Activated naive CD4-positive, alpha-beta T cell treated with anti-CD3 and anti-CD28 coated beads, Interleukin-2, amount 50 U/mL, for 24 hours (primary cell): ENCODE results near the gene DNAL4.
A peak's percentile ranks its signal among the peaks of the same experiment; 100 is the strongest.

Experiments
- H3K27ac Mint-ChIP-seq: one replicate; pipeline ENCODE4 v1.8.0; 2021; ENCODE audit warnings: mild to moderate bottlenecking, mixed read lengths
- H3K27me3 Mint-ChIP-seq: one replicate; pipeline ENCODE4 v1.8.0; 2021; ENCODE audit warnings: mixed read lengths
- H3K36me3 Mint-ChIP-seq: one replicate; pipeline ENCODE4 v1.8.0; 2021; ENCODE audit warnings: mixed read lengths
- H3K4me1 Mint-ChIP-seq: one replicate; pipeline ENCODE4 v1.8.0; 2021; ENCODE audit warnings: mixed read lengths
- H3K4me3 Mint-ChIP-seq: one replicate; pipeline ENCODE4 v1.8.0; 2021; ENCODE audit warnings: mild to moderate bottlenecking, mixed read lengths
- H3K9me3 Mint-ChIP-seq: one replicate; pipeline ENCODE4 v1.8.0; 2021; ENCODE audit warnings: mixed read lengths

The DNAL4 gene

GRCh38 chr22:38748487-38749136 is 45.3 kb downstream of the DNAL4 start:
- H3K9me3 Mint-ChIP-seq = no peaks in the 10 kb centered on the region
- peaks cover 44% of the 10 kb centered on the region for H3K4me1 Mint-ChIP-seq
- H3K36me3 Mint-ChIP-seq = peaks cover 5% of the 10 kb centered on the region
- no peak overlapping the region for H3K4me3 Mint-ChIP-seq
- H3K27me3 Mint-ChIP-seq = no peaks in the 10 kb centered on the region
- H3K27ac Mint-ChIP-seq = peak overlapping the region; percentile 68

GRCh38 chr22:38745676-38746460 is 48.1 kb downstream of the DNAL4 start:
- Mint-ChIP-seq H3K4me3 (no peak overlapping the region), H3K36me3 (peaks cover 6% of the 10 kb centered on the region), H3K4me1 (peaks cover 26% of the 10 kb centered on the region), H3K27me3 (no peaks in the 10 kb centered on the region), H3K27ac (peak overlapping the region; percentile 70), H3K9me3 (no peaks in the 10 kb centered on the region)

GRCh38 chr22:38744981-38745380 is 49.0 kb downstream of the DNAL4 start:
- Mint-ChIP-seq H3K4me1 (peaks cover 23% of the 10 kb centered on the region), H3K4me3 (no peak overlapping the region), H3K27me3 (no peaks in the 10 kb centered on the region), H3K36me3 (peaks cover 6% of the 10 kb centered on the region), H3K27ac (peak overlapping the region; percentile 11), H3K9me3 (no peaks in the 10 kb centered on the region)

- H3K4me1 Mint-ChIP-seq = peaks cover 29% of the 10 kb centered on the region
- H3K27ac Mint-ChIP-seq = peak overlapping the region; percentile 65
- H3K9me3 Mint-ChIP-seq = no peaks in the 10 kb centered on the region
- H3K27me3 Mint-ChIP-seq = no peaks in the 10 kb centered on the region
- no peak overlapping the region for H3K4me3 Mint-ChIP-seq
- H3K36me3 Mint-ChIP-seq = peaks cover 4% of the 10 kb centered on the region
Measured at GRCh38 chr22:38742176-38742942, 51.6 kb downstream of the DNAL4 start.

- H3K4me1 Mint-ChIP-seq = peaks cover 33% of the 10 kb centered on the region
- H3K4me3 Mint-ChIP-seq = no peak overlapping the region
- peaks cover 7% of the 10 kb centered on the region for H3K36me3 Mint-ChIP-seq
- no peaks in the 10 kb centered on the region for H3K27me3 Mint-ChIP-seq
- peak overlapping the region; percentile 90 for H3K27ac Mint-ChIP-seq
- no peaks in the 10 kb centered on the region for H3K9me3 Mint-ChIP-seq
Measured at GRCh38 chr22:38741576-38741975, 52.4 kb downstream of the DNAL4 start.

GRCh38 chr22:38741166-38741565 is 52.8 kb downstream of the DNAL4 start:
- Mint-ChIP-seq H3K4me1 (peaks cover 33% of the 10 kb centered on the region), H3K27me3 (no peaks in the 10 kb centered on the region), H3K4me3 (no peak overlapping the region), H3K27ac (peak overlapping the region; percentile 90), H3K9me3 (no peaks in the 10 kb centered on the region), H3K36me3 (peaks cover 7% of the 10 kb centered on the region)

- H3K27me3 Mint-ChIP-seq = no peaks in the 10 kb centered on the region
- H3K9me3 Mint-ChIP-seq = no peaks in the 10 kb centered on the region
- peaks cover 7% of the 10 kb centered on the region for H3K36me3 Mint-ChIP-seq
- H3K27ac Mint-ChIP-seq = peak overlapping the region; percentile 30
- no peak overlapping the region for H3K4me3 Mint-ChIP-seq
- peaks cover 36% of the 10 kb centered on the region for H3K4me1 Mint-ChIP-seq
Measured at GRCh38 chr22:38740754-38741153, 53.2 kb downstream of the DNAL4 start.

- Mint-ChIP-seq H3K36me3 (peaks cover 7% of the 10 kb centered on the region), H3K4me3 (no peak overlapping the region), H3K4me1 (peaks cover 38% of the 10 kb centered on the region), H3K9me3 (no peaks in the 10 kb centered on the region), H3K27ac (peak overlapping the region; percentile 55), H3K27me3 (no peaks in the 10 kb centered on the region)
Measured at GRCh38 chr22:38740116-38740723, 53.7 kb downstream of the DNAL4 start.

- no peaks in the 10 kb centered on the region for H3K9me3 Mint-ChIP-seq
- H3K36me3 Mint-ChIP-seq = peaks cover 7% of the 10 kb centered on the region
- H3K4me3 Mint-ChIP-seq = no peak overlapping the region
- peak overlapping the region; percentile 55 for H3K27ac Mint-ChIP-seq
- H3K4me1 Mint-ChIP-seq = peaks cover 41% of the 10 kb centered on the region
- H3K27me3 Mint-ChIP-seq = no peaks in the 10 kb centered on the region
Measured at GRCh38 chr22:38739300-38740055, 54.5 kb downstream of the DNAL4 start.

GRCh38 chr22:38738475-38739070 is 55.4 kb downstream of the DNAL4 start:
- H3K36me3 Mint-ChIP-seq = peaks cover 7% of the 10 kb centered on the region
- no peaks in the 10 kb centered on the region for H3K9me3 Mint-ChIP-seq
- peak overlapping the region; percentile 65 for H3K27ac Mint-ChIP-seq
- peaks cover 44% of the 10 kb centered on the region for H3K4me1 Mint-ChIP-seq
- no peaks in the 10 kb centered on the region for H3K27me3 Mint-ChIP-seq
- H3K4me3 Mint-ChIP-seq = no peak overlapping the region

- peak overlapping the region; percentile 77 for H3K27ac Mint-ChIP-seq
- H3K4me3 Mint-ChIP-seq = no peak overlapping the region
- H3K9me3 Mint-ChIP-seq = no peaks in the 10 kb centered on the region
- peaks cover 51% of the 10 kb centered on the region for H3K4me1 Mint-ChIP-seq
- no peaks in the 10 kb centered on the region for H3K27me3 Mint-ChIP-seq
- H3K36me3 Mint-ChIP-seq = peaks cover 6% of the 10 kb centered on the region
Measured at GRCh38 chr22:38737302-38738060, 56.5 kb downstream of the DNAL4 start.

- Mint-ChIP-seq H3K27me3 (no peaks in the 10 kb centered on the region), H3K27ac (peak overlapping the region; percentile 72), H3K9me3 (no peaks in the 10 kb centered on the region), H3K36me3 (peaks cover 3% of the 10 kb centered on the region), H3K4me3 (no peak overlapping the region), H3K4me1 (peaks cover 46% of the 10 kb centered on the region)
Measured at GRCh38 chr22:38736257-38736570, 57.7 kb downstream of the DNAL4 start.

- peaks cover 41% of the 10 kb centered on the region for H3K4me1 Mint-ChIP-seq
- peaks cover 3% of the 10 kb centered on the region for H3K36me3 Mint-ChIP-seq
- H3K27ac Mint-ChIP-seq = peak overlapping the region; percentile 55
- H3K27me3 Mint-ChIP-seq = no peaks in the 10 kb centered on the region
- H3K4me3 Mint-ChIP-seq = no peak overlapping the region
- no peaks in the 10 kb centered on the region for H3K9me3 Mint-ChIP-seq
Measured at GRCh38 chr22:38735465-38736256, 58.3 kb downstream of the DNAL4 start.

- H3K4me3 Mint-ChIP-seq = no peak overlapping the region
- H3K9me3 Mint-ChIP-seq = no peaks in the 10 kb centered on the region
- H3K36me3 Mint-ChIP-seq = peaks cover 3% of the 10 kb centered on the region
- no peaks in the 10 kb centered on the region for H3K27me3 Mint-ChIP-seq
- peaks cover 41% of the 10 kb centered on the region for H3K4me1 Mint-ChIP-seq
- peak overlapping the region; percentile 43 for H3K27ac Mint-ChIP-seq
Measured at GRCh38 chr22:38735126-38735464, 58.8 kb downstream of the DNAL4 start.
